HG02885 (cell line): Measurements from ENCODE around the gene KIF16B.
A peak's percentile ranks its signal among the peaks of the same experiment; 100 is the strongest.
"Not testable (repeated sequence)": the region's sequence is repeated elsewhere in the genome, so short reads cannot be mapped to it uniquely, and the experiment has no call there.

Experiments
- ATAC-seq: cut with Tn5 transposase; IDR thresholded peaks from one replicate; pipeline ENCODE4 v1.9.1; 2021; ENCODE audit warnings: mild to moderate bottlenecking; ENCODE audit not compliant: unreplicated experiment, poor library complexity

Gene KIF16B

GRCh38 chr20:16573001-16573965 is at the start of gene KIF16B:
Gene KIF16B (minus strand): TSS chr20:16573448. CDS start chr20:16573275, 173 bp downstream.
- ATAC-seq = peak; percentile 85

- ATAC-seq = no peak
Observed at GRCh38 chr20:16622501-16622900, 49.3 kb upstream of the KIF16B start.

- no peak for ATAC-seq
Observed at GRCh38 chr20:16621435-16622141, 48.3 kb upstream of the KIF16B start.

GRCh38 chr20:16620961-16621360 is 47.7 kb upstream of the KIF16B start:
- ATAC-seq = no peak

GRCh38 chr20:16619953-16620352 is 46.7 kb upstream of the KIF16B start:
- ATAC-seq = no peak

- no peak for ATAC-seq
Observed at GRCh38 chr20:16617056-16617455, 43.8 kb upstream of the KIF16B start.

- ATAC-seq = no peak
Observed at GRCh38 chr20:16616317-16616716, 43.1 kb upstream of the KIF16B start.

GRCh38 chr20:16615199-16615598 is 42.0 kb upstream of the KIF16B start:
- ATAC-seq = no peak

- no peak for ATAC-seq
Observed at GRCh38 chr20:16613954-16614353, 40.7 kb upstream of the KIF16B start.

- no peak for ATAC-seq
Observed at GRCh38 chr20:16612706-16613105, 39.5 kb upstream of the KIF16B start.

GRCh38 chr20:16611817-16612216 is 38.6 kb upstream of the KIF16B start:
- no peak for ATAC-seq

GRCh38 chr20:16609066-16609465 is 35.8 kb upstream of the KIF16B start:
- no peak for ATAC-seq

GRCh38 chr20:16608277-16608650 is 35.0 kb upstream of the KIF16B start:
- ATAC-seq = no peak

GRCh38 chr20:16607364-16608276 is 34.4 kb upstream of the KIF16B start:
- no peak for ATAC-seq

- no peak for ATAC-seq
Observed at GRCh38 chr20:16606468-16607070, 33.3 kb upstream of the KIF16B start.

GRCh38 chr20:16601047-16601446 is 27.8 kb upstream of the KIF16B start:
- ATAC-seq = no peak

GRCh38 chr20:16599257-16599656 is 26.0 kb upstream of the KIF16B start:
- ATAC-seq = no peak

- ATAC-seq = no peak
Observed at GRCh38 chr20:16596991-16597390, 23.7 kb upstream of the KIF16B start.

GRCh38 chr20:16596404-16596803 is 23.2 kb upstream of the KIF16B start:
- not testable (repeated sequence) for ATAC-seq

- ATAC-seq = no peak
Observed at GRCh38 chr20:16595376-16595775, 22.1 kb upstream of the KIF16B start.
